GM19099 (cell line): Measurements from ENCODE around the gene PSME1.

ENCODE experiments used
- POLR2A ChIP-seq: IDR thresholded peaks from 3 replicates; pipeline ENCODE4 v1.6.1; 2011; ENCODE audit warnings: low read depth; ENCODE audit not compliant: insufficient read length; ENCODE audit errors: extremely low read depth

PSME1 gene

DNA sequence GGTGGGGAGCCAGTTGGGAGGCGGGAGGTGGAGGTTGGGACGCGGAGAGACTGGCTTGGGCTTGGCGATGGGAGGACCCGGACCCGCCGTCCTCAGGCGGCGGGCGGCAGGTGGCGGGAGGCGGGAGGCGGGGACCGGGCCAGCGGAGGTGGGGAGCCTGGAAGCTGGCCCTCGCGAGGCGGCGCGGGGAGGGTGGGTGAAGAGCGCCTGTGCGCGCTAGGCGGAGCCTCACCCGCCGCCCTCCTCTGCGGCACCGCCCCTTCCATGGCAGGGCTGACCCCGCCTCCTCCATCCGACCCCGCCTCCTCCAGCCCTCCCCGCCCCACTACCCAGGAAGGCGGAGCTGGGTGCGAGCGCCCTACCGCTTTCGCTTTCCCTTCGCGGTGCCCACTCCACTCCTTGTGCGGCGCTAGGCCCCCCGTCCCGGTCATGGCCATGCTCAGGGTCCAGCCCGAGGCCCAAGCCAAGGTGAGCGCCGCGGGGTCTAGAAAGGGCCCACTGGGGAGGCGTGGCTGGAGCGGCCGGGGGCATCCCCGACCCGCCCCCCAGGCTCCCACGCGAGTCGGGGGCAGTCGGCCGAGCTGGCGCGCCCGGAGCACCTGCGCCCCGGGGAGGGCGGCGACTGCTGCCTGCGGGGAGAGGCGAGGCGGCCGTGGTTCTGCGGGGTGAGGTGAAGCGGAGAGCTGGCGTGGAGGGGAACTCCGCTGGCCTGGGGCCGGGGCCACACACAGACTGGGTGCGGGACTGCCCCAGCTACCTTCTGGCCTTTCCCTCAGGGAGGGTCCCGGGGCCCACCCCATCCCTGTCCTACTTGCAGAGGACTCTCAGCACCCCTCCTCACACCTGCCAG, at the start of gene PSME1:
Gene PSME1 (plus strand): TSS at position 361 of the 850 bp plus-strand sequence. CDS start 69 bp downstream, at position 430.
- TF ChIP-seq POLR2A = peak; percentile 79

DNA sequence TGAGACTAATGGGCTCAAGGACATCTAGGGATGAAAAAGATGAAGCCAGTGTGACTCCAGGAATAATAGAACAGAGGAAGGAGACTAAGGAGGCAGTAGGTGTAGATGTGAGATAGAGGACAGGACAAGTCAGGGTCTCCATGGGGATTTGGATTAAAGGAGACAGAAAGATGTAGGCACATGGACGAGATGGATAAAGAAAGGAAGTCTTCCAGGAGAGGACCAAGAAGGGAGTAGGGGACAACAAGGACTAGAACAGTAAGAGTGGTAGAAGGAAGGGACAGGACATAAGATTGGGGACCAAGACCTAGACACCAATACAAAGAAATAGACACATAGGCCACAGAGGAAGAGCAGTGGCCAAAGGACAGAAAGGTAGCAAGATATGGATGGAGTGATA, 49.0 kb upstream of the PSME1 start:
- no peak for TF ChIP-seq POLR2A

DNA sequence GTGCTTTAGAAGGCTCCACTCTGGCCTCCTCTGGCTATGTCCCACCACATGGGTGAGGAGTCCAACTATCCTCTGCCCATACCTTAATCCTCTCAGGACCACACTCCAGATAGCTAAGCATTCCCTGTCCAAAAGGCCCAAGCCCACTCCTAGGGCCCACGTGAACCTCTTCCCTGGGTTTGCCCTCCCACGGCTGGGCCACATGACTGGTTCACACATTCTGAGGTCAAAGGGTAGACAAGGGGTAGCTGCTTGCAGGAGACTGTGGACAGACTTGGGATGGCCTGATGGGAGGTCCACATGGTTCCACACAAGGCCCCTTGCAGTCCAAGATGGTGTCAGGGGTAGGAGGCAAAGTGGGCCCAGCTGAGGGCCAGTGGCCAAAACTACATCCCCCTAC, 47.9 kb upstream of the PSME1 start:
- TF ChIP-seq POLR2A = no peak

DNA sequence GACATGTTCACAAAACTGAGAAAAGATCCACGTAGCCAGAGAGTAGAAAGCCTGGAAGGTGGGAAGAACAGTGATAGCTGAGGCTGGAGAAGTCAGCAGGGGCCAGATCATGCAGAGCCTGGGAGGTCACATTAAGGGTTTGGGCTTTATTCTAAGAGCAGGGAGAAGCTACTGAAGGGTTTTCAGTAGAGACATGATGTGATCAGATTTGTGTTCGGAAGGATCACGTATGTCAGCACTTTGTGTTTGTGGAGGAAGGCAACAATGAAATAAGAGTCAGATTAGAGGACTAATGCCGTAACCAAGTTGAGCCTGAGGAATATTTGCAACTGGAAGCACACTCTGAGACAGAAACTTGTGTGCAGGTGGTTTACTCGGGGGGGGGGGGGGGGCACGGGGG, 46.1 kb upstream of the PSME1 start:
- no peak for TF ChIP-seq POLR2A

DNA sequence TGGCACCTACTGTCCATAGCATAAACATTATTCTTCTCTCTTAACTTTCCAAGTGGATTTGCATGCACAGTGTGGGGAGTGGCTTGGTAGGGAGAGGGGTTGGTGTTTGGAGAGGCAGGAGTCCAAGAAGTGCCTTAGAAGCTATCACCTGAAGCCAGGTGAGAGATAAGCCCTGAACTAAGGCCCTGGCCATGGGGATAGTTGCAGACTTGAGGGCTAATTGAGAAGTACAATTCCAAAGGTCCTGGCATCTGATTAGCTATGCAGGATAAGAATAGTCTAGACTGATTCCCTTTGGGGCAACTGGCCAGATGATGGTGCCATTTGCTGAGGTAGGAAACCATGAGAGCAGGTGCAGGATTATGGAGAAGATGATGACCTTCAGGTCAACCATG, 43.9 kb upstream of the PSME1 start:
- TF ChIP-seq POLR2A = no peak

DNA sequence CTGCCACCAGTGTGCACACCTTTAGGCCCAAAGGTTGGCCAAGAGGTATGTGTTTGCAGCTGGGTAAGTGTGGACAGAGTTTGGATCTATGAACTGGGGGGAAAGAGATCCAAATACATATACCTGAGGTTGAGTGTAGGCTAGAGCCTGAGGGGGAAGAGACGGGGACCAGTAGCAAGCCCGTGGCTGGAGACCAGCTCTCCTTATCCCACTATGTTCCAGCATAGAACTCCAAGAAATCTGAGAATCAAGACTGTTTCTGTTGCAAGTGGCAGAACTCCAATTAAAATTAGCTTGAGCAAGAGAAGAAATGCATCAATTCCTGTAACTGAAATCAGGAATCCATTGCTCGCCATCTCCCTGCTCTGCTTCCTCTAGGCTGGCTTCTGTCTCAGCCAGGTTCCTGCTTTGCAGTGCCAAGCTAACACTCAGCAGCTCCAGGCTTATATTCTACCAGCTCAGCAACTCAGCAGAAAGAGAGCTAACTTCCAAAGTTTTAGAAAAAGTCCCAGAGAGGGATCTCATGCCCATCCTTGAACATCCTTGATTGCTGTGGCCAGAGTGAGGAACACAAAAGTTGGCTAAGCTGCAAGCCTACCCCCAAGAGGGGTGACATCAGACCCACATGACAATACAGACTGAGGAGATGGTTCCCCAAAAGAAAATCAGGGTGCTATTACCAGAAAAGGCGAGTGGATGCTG, 43.3 kb upstream of the PSME1 start:
- TF ChIP-seq POLR2A = no peak

DNA sequence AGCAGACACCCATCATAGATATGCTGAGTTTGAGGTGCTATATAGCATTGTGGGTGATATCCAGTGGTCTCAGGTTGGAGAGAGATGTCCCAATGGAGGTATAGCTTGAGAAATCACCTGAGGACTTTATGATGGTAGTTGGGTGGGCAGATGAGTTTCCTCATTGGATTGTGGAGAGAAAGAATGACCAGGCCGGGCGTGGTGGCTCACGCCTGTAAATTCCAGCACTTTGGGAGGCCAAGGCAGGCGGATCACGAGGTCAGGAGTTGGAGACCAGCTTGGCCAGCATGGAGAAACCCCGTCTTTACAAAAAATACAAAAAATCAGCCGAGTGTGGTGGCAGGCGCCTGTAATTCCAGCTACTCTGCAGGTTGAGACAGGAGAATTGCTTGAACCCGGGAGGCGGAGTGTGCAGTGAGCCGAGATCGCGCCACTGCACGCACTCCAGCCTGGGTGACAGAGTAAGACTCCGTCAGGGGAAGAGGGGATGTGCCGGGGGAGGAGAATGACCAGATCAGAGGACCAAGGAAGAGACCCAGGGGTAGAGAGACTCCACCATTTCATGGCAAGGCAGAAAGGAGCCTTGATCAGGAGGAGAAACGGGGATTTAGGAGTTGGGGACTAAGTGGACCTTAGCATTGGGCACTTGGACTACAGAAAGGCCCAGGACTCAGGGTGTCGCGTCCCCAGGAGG, 42.6 kb upstream of the PSME1 start:
- TF ChIP-seq POLR2A = no peak

DNA sequence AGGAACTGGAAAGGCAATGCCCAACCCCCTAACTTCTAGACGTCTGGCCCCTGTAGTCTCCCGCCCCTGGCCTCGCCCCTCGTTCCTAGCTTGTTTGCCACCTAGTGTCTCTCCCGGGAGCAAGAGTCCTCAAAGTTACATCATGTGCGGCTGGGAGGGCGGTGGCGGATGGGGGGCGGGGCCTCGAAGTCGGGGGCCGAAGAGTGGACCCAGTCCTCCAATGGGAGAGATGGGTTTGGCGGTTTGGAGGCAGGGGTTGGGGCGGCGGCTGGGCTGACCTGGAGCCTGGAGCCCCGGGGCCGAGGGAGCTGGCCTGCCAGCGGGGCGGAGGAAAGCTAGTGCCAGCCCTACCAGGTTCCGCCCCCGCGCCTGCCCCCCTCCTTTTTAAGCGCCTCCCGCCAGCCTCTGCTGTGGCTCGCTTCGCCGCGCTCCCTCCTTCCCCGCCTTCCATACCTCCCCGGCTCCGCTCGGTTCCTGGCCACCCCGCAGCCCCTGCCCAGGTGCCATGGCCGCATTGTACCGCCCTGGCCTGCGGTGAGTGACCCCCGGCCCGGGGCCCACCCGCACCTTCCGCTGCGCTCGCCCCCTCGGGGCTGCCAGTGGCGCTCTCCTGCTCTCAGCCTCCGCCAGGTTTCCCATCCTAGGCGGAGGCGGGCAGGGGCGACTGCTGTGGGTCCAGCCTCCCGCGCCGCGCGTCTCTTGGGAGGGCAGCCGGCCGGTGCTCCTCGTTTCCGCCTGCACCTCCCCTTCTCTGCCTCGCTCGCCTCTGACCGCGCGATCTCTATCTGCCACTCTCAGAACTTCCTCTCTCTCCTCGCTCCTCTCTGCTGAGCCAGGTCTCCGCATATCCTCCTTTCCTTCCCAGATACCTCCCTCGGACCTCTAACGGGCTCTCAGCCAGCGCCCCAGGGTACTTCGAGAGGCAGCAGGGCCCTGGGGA, 41.8 kb upstream of the PSME1 start, which contains the start of gene PCK2:
Gene PCK2 (plus strand): TSS at position 411 of the 940 bp plus-strand sequence. CDS start 95 bp downstream, at position 506.
- peak; percentile 98 for TF ChIP-seq POLR2A

DNA sequence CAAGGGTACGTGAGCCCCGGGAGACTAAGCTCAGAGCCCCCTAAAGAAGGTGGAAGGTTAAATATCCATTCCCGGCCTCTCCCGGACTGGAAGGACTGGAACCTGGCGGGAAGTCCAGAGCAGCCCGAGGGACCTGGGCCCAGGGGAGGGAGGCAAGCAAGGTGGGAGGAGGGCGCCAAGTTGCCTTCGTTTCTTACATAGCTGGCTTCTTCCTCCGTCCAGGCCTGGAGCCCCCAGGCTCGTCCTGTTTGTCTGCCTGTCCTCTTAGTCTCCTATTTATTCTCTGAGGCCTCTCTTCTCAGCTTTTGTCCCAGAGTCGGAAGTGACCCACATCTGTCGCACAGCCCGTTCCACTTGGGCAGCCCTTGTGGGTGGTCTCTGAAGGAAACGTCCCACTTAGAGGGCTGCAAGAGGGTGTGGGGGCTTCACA, 41.1 kb upstream of the PSME1 start:
- no peak for TF ChIP-seq POLR2A

DNA sequence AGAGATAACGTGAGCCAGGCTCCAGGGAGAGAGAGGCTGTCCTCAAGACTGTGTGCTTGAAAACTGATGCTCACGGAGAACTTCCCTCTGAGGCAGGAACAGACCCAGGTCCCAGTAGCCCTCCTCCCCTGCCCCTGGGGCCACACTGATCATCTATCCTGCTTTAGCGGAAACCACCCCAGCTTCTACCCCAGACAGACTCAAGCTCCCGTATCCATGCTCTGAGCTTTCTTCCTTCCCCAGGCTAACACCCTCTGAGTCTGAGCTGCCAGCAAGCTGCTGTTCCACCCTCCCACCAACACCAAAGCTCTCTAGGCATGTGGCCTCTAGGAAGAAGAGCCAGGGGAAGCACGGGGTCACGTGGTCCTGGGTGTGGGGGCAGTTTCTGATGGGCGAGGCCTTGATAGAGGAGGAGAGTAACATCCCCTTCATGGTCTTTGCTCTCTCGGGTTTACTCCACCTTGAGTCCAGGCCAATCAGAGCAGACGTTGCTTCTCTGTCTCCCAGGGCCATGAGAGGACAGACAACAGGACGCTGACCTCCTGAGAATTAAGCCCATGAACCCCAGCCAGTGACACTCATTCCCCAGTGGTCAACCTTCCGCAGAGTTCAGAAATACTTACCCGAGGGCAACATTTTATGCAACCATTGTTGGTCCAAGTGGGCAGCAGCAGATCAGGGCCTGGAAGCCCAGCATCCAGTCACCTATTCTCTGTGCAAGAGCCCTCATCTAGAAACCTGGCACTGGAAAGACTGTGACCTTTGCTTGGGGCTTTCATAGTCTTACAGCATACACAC, 40.5 kb upstream of the PSME1 start:
- peak; percentile 97 for TF ChIP-seq POLR2A

DNA sequence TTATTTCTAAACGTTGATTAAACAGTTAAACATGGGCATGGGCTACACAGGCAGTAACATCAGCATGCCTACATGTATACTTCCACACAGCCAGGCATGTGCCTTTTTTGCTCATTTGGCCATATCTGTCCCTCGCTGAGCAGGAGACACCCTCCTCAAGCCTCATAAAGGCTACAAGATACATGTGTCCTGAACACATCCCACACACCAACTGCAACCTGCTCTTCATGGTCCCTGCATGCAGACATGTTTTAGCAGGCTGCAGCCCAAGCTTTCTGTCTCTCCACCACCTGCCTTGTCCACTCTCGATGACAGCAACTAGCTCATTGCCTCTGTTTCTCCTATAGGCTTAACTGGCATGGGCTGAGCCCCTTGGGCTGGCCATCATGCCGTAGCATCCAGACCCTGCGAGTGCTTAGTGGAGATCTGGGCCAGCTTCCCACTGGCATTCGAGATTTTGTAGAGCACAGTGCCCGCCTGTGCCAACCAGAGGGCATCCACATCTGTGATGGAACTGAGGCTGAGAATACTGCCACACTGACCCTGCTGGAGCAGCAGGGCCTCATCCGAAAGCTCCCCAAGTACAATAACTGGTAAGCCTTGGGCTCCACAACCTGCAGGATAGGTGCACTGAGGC, 39.3 kb upstream of the PSME1 start:
- TF ChIP-seq POLR2A = no peak

DNA sequence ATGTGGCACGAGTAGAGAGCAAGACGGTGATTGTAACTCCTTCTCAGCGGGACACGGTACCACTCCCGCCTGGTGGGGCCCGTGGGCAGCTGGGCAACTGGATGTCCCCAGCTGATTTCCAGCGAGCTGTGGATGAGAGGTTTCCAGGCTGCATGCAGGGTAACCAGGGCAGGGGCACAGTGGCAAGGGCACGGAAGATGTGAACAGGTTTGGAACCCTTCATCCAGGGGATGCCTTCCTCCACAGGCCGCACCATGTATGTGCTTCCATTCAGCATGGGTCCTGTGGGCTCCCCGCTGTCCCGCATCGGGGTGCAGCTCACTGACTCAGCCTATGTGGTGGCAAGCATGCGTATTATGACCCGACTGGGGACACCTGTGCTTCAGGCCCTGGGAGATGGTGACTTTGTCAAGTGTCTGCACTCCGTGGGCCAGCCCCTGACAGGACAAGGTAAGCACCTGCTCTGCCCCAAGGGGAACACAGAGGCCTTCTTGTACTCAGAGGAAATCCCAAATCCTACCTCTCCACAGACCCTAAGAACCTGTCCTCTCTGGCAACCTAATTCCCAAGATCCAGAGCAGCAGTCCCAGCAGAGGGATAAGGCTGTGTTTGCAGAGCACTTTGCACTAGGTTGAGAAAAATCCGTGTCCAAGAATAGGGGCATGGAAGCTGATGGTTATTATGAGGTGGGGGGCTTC, 37.6 kb upstream of the PSME1 start:
- no peak for TF ChIP-seq POLR2A
